PFSK-1 (cell line): Measurements from ENCODE around the gene RAB30.

Source experiments
- POLR2AphosphoS5 ChIP-seq: IDR thresholded peaks from 2 replicates; pipeline ENCODE4 v1.6.1; 2012; ENCODE audit warnings: low read depth, mild to moderate bottlenecking, control low read depth, low read length, moderate library complexity
- REST ChIP-seq, 2 experiments: IDR thresholded peaks; 2 replicates each; pipeline versions ENCODE4 v1.6.1 to v1.8.0; 2011 to 2012; ENCODE audit warnings: low read depth in 2 of 2, low read length in 2 of 2, control low read depth in 1 of 2, inconsistent platforms in 1 of 2, mild to moderate bottlenecking in 1 of 2, moderate library complexity in 1 of 2; ENCODE audit not compliant: insufficient read depth in 1 of 2
- TAF1 ChIP-seq: IDR thresholded peaks from 2 replicates; pipeline ENCODE4 v1.6.1; 2012; ENCODE audit warnings: low read length, control low read depth, borderline replicate concordance; ENCODE audit not compliant: insufficient read depth

GRCh38 chr11:82949352-82949751 is 122.3 kb downstream of the RAB30 start:
- TF ChIP-seq TAF1 (no peak), POLR2AphosphoS5 (no peak), REST (IDR thresholded peaks at IDR 0.05; ENCODE audit: insufficient read depth in 1 of 2, low read depth in 2 of 2, low read length in 2 of 2) (no peak)
